NB4 (cell line): Measurements from ENCODE around the gene LOX.
"Not testable (repeated sequence)": the region's sequence is repeated elsewhere in the genome, so short reads cannot be mapped to it uniquely, and the experiment has no call there.

Source experiments
- DNase-seq: peaks from one replicate; pipeline ENCODE4 v3.0.0; 2010; ENCODE audit warnings: low read depth
- H3K4me3 ChIP-seq: one replicate; pipeline ENCODE4 v1.5.1; 2011; ENCODE audit warnings: mild to moderate bottlenecking, low read depth, low read length, moderate library complexity
- CTCF ChIP-seq: IDR thresholded peaks from one replicate; pipeline ENCODE4 v1.5.1; 2012; ENCODE audit warnings: low read depth, low read length
- MAX ChIP-seq: IDR thresholded peaks from 2 replicates; pipeline ENCODE4 v1.6.1; 2011; ENCODE audit warnings: low read depth, low read length
- MYC ChIP-seq: IDR thresholded peaks from 2 replicates; pipeline ENCODE4 v1.6.1; 2011; ENCODE audit warnings: low read depth, low read length
- POLR2A ChIP-seq: IDR thresholded peaks from 2 replicates; pipeline ENCODE4 v1.6.1; 2011; ENCODE audit warnings: mild to moderate bottlenecking; ENCODE audit not compliant: insufficient read length; ENCODE audit errors: extremely low read depth

LOX gene

GRCh38 chr5:122101636-122102285 lies 23.7 kb upstream of the LOX start:
- no peak for TF ChIP-seq MYC
- peak; percentile 29 for TF ChIP-seq CTCF
- no peak for TF ChIP-seq POLR2A
- DNase-seq, result peak; percentile 38
- no peak overlapping the region for H3K4me3 ChIP-seq

- no peak overlapping the region for H3K4me3 ChIP-seq
- TF ChIP-seq CTCF (no peak), POLR2A (no peak), MAX (no peak), MYC (no peak)
- no peak for DNase-seq
Measured at GRCh38 chr5:122099060-122099790, 21.2 kb upstream of the LOX start.

- TF ChIP-seq POLR2A (no peak), MYC (no peak)
- DNase-seq, result no peak
- H3K4me3 ChIP-seq, result no peak overlapping the region
Measured at GRCh38 chr5:122097391-122097790, 19.3 kb upstream of the LOX start.

- TF ChIP-seq MYC, result no peak
- no peak for DNase-seq
- no peak overlapping the region for H3K4me3 ChIP-seq
Measured at GRCh38 chr5:122095158-122095557, 17.1 kb upstream of the LOX start.

GRCh38 chr5:122094251-122094650 lies 16.2 kb upstream of the LOX start:
- not testable (repeated sequence) for DNase-seq, H3K4me3 ChIP-seq

GRCh38 chr5:122093415-122094180 lies 15.5 kb upstream of the LOX start:
- no peak for DNase-seq
- TF ChIP-seq MYC (no peak), POLR2A (no peak), CTCF (no peak), MAX (no peak)
- H3K4me3 ChIP-seq, result no peak overlapping the region

GRCh38 chr5:122091936-122092600 lies 14.0 kb upstream of the LOX start:
- DNase-seq, result no peak
- H3K4me3 ChIP-seq, result no peak overlapping the region
- no peak for TF ChIP-seq MAX
- no peak for TF ChIP-seq CTCF
- TF ChIP-seq POLR2A, result no peak
- TF ChIP-seq MYC, result no peak
